HG03159 (cell line): ENCODE measurements around the gene LRMDA.

Source experiments
- ATAC-seq: cut with Tn5 transposase; IDR thresholded peaks from one replicate; pipeline ENCODE4 v1.9.1; 2021; ENCODE audit warnings: mild to moderate bottlenecking, moderate library complexity; ENCODE audit not compliant: unreplicated experiment

Gene LRMDA

GRCh38 chr10:76544789-76545188 is 1113.4 kb downstream of the LRMDA start:
- ATAC-seq = no peak

GRCh38 chr10:76546411-76546810 is 1115.0 kb downstream of the LRMDA start:
- ATAC-seq = no peak

GRCh38 chr10:76547352-76547972 is 1116.0 kb downstream of the LRMDA start:
- peak; percentile 84 for ATAC-seq

- no peak for ATAC-seq
Observed at GRCh38 chr10:76548716-76549115, 1117.3 kb downstream of the LRMDA start.

GRCh38 chr10:76549171-76549570 is 1117.7 kb downstream of the LRMDA start:
- no peak for ATAC-seq

- ATAC-seq = no peak
Observed at GRCh38 chr10:76550806-76551205, 1119.4 kb downstream of the LRMDA start.

- ATAC-seq = no peak
Observed at GRCh38 chr10:76552091-76552873, 1120.9 kb downstream of the LRMDA start.

GRCh38 chr10:76553263-76554032 is 1122.0 kb downstream of the LRMDA start:
- no peak for ATAC-seq

GRCh38 chr10:76554033-76554408 is 1122.6 kb downstream of the LRMDA start:
- ATAC-seq = no peak

GRCh38 chr10:76554478-76554877 is 1123.1 kb downstream of the LRMDA start:
- ATAC-seq = no peak

- no peak for ATAC-seq
Observed at GRCh38 chr10:76555067-76555670, 1123.7 kb downstream of the LRMDA start.

- ATAC-seq = no peak
Observed at GRCh38 chr10:76557366-76557765, 1125.9 kb downstream of the LRMDA start.

- ATAC-seq = no peak
Observed at GRCh38 chr10:76558586-76558985, 1127.2 kb downstream of the LRMDA start.

GRCh38 chr10:76558996-76559891 is 1127.8 kb downstream of the LRMDA start:
- no peak for ATAC-seq

GRCh38 chr10:76559892-76560220 is 1128.4 kb downstream of the LRMDA start:
- ATAC-seq = no peak

GRCh38 chr10:76560338-76560737 is 1128.9 kb downstream of the LRMDA start:
- ATAC-seq = no peak

- no peak for ATAC-seq
Observed at GRCh38 chr10:76563286-76563685, 1131.9 kb downstream of the LRMDA start.

- ATAC-seq = no peak
Observed at GRCh38 chr10:76572021-76572420, 1140.6 kb downstream of the LRMDA start.

GRCh38 chr10:76576276-76576962 is 1145.0 kb downstream of the LRMDA start:
- ATAC-seq = no peak

- no peak for ATAC-seq
Observed at GRCh38 chr10:76577455-76577854, 1146.0 kb downstream of the LRMDA start.
